GM23338 (cell line): ENCODE results near the gene SLC41A3. TPM values are rescaled to one million over a fixed set of nuclear protein-coding genes. Genes with fewer than 3 reads are reported as not detected.

Experiments used
- ATAC-seq: fragments of 200-7000 bp; cut with Tn5 transposase; 3 replicates; pipeline ENCODE4 v1.9.1; 2020
- DNase-seq: peaks from one replicate; pipeline ENCODE4 v3.0.0-alpha.2; 2015; ENCODE audit warnings: low spot score
- H2AFZ ChIP-seq: fragments of 200-600 bp; sonication (generic); 2 replicates; pipeline ENCODE4 v1.8.0; 2016; ENCODE audit warnings: antibody characterized with exemption, mild to moderate bottlenecking, moderate library complexity
- H3F3A ChIP-seq: fragments of 200-600 bp; sonication (generic); replicated peaks from 2 replicates; pipeline ENCODE4 v1.8.0; 2017; ENCODE audit warnings: antibody characterized with exemption, mixed run types, low read depth
- H3K27ac ChIP-seq: fragments of 200-600 bp; sonication (generic); 2 replicates; pipeline ENCODE4 v1.6.1; 2016; ENCODE audit warnings: low read depth
- H3K27me3 ChIP-seq: fragments of 200-600 bp; sonication (generic); 2 replicates; pipeline ENCODE4 v1.8.0; 2016; ENCODE audit warnings: mild to moderate bottlenecking, mixed run types, moderate library complexity; ENCODE audit not compliant: insufficient read depth
- H3K36me3 ChIP-seq: fragments of 200-600 bp; sonication (generic); 2 replicates; pipeline ENCODE4 v1.8.0; 2016; ENCODE audit warnings: mild to moderate bottlenecking; ENCODE audit not compliant: insufficient read depth
- H3K4me1 ChIP-seq: fragments of 200-600 bp; sonication (generic); 2 replicates; pipeline ENCODE4 v1.8.0; 2016; ENCODE audit warnings: mild to moderate bottlenecking, moderate library complexity; ENCODE audit not compliant: insufficient read depth
- H3K4me2 ChIP-seq: fragments of 200-600 bp; sonication (generic); 2 replicates; pipeline ENCODE4 v1.7.1; 2017; ENCODE audit warnings: mixed run types
- H3K4me3 ChIP-seq: fragments of 200-600 bp; sonication (generic); 2 replicates; pipeline ENCODE4 v1.6.1; 2016; ENCODE audit warnings: mixed run types
- H3K79me2 ChIP-seq: fragments of 200-600 bp; sonication (generic); replicated peaks from 2 replicates; pipeline ENCODE4 v1.8.0; 2017; ENCODE audit warnings: mild to moderate bottlenecking; ENCODE audit not compliant: insufficient read depth
- H3K9me2 ChIP-seq: fragments of 200-600 bp; sonication (generic); 2 replicates; pipeline ENCODE4 v1.8.0; 2017; ENCODE audit not compliant: insufficient read depth
- H4K20me1 ChIP-seq: fragments of 200-600 bp; sonication (generic); replicated peaks from 2 replicates; pipeline ENCODE4 v1.8.0; 2017; ENCODE audit warnings: mild to moderate bottlenecking; ENCODE audit not compliant: insufficient read depth
- H3K27ac Mint-ChIP-seq: 2 replicates; pipeline ENCODE4 v1.8.0; 2020; ENCODE audit warnings: inconsistent platforms, mild to moderate bottlenecking, moderate library complexity, mixed read lengths
- H3K27me3 Mint-ChIP-seq: 3 replicates; pipeline ENCODE4 v1.8.0; 2022; ENCODE audit warnings: low read depth, mild to moderate bottlenecking, moderate library complexity, mixed read lengths, inconsistent platforms; ENCODE audit not compliant: insufficient read depth, poor library complexity
- H3K36me3 Mint-ChIP-seq: 3 replicates; pipeline ENCODE4 v1.8.0; 2021; ENCODE audit warnings: low read depth, mild to moderate bottlenecking, inconsistent platforms, moderate library complexity, mixed read lengths
- H3K4me1 Mint-ChIP-seq: 3 replicates; pipeline ENCODE4 v1.8.0; 2020; ENCODE audit warnings: mild to moderate bottlenecking, inconsistent platforms, mixed read lengths
- H3K4me3 Mint-ChIP-seq: 3 replicates; pipeline ENCODE4 v1.8.0; 2021; ENCODE audit warnings: moderate library complexity, mild to moderate bottlenecking, inconsistent platforms, mixed read lengths
- H3K9me3 Mint-ChIP-seq: 3 replicates; pipeline ENCODE4 v1.8.0; 2020; ENCODE audit warnings: moderate library complexity, mild to moderate bottlenecking, inconsistent platforms, mixed read lengths
- ZNF114 ChIP-seq: fragments of 250-450 bp; sonication (Bioruptor Pico); IDR thresholded peaks from 2 replicates; pipeline ENCODE4 v1.5.0; 2020; ENCODE audit warnings: mild to moderate bottlenecking, moderate library complexity
- ZNF331 ChIP-seq: fragments of 250-450 bp; sonication (Bioruptor Pico); IDR thresholded peaks from 2 replicates; pipeline ENCODE4 v1.5.0; 2020; ENCODE audit warnings: low read depth, mild to moderate bottlenecking, moderate library complexity
- polyA plus RNA-seq: library from polyadenylated mRNA; unstranded; fragments of >200 nt; fragmentation: Nextera tagmentation; extraction: Ambion mirVana; gene quantifications from 2 replicates; pipeline ENCODE4 v1.2.1, GENCODE V29; 2016
- total RNA-seq: library from RNA; depleted of rRNA; stranded (reverse); fragments of >200 nt; shearing (Covaris generic); gene quantifications from 2 replicates; pipeline ENCODE4 v1.2.3, GENCODE V29; 2014
- TF ChIP-seq, protein P1 (sequence below): fragments of 250-450 bp; sonication (Bioruptor Pico); IDR thresholded peaks from 2 replicates; pipeline ENCODE4 v1.5.0; 2020; ENCODE audit warnings: mild to moderate bottlenecking, moderate library complexity
- TF ChIP-seq, protein P2 (sequence below): IDR thresholded peaks from one replicate; pipeline ENCODE4 v1.6.1; 2018; ENCODE audit warnings: antibody characterized with exemption; ENCODE audit not compliant: unreplicated experiment

SLC41A3 gene
- total and polyA plus RNA-seq, 2 experiments from 2014 or later: 12.1 to 29.8 TPM

DNA sequence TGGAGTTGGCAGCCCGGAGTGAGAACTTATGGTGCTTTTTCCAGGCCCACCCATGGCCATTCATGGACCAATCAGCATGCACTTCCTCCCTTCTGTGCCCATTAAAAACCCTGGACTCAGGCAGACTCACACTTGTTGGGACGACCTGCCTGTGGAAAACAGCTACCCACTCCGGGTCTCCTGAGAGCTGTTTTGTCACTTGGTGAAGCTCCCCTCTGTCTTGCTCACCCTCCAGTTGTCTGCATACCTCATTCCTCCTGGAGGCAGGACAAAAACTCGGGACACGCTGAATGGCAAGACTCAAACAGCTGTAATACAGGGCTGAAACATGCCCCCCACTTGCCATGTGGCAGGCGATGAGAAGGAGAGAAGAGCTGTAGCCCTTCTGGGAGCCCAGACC is 79.7 kb downstream of the SLC41A3 start (continued):
- TF ChIP-seq, protein P1, sequence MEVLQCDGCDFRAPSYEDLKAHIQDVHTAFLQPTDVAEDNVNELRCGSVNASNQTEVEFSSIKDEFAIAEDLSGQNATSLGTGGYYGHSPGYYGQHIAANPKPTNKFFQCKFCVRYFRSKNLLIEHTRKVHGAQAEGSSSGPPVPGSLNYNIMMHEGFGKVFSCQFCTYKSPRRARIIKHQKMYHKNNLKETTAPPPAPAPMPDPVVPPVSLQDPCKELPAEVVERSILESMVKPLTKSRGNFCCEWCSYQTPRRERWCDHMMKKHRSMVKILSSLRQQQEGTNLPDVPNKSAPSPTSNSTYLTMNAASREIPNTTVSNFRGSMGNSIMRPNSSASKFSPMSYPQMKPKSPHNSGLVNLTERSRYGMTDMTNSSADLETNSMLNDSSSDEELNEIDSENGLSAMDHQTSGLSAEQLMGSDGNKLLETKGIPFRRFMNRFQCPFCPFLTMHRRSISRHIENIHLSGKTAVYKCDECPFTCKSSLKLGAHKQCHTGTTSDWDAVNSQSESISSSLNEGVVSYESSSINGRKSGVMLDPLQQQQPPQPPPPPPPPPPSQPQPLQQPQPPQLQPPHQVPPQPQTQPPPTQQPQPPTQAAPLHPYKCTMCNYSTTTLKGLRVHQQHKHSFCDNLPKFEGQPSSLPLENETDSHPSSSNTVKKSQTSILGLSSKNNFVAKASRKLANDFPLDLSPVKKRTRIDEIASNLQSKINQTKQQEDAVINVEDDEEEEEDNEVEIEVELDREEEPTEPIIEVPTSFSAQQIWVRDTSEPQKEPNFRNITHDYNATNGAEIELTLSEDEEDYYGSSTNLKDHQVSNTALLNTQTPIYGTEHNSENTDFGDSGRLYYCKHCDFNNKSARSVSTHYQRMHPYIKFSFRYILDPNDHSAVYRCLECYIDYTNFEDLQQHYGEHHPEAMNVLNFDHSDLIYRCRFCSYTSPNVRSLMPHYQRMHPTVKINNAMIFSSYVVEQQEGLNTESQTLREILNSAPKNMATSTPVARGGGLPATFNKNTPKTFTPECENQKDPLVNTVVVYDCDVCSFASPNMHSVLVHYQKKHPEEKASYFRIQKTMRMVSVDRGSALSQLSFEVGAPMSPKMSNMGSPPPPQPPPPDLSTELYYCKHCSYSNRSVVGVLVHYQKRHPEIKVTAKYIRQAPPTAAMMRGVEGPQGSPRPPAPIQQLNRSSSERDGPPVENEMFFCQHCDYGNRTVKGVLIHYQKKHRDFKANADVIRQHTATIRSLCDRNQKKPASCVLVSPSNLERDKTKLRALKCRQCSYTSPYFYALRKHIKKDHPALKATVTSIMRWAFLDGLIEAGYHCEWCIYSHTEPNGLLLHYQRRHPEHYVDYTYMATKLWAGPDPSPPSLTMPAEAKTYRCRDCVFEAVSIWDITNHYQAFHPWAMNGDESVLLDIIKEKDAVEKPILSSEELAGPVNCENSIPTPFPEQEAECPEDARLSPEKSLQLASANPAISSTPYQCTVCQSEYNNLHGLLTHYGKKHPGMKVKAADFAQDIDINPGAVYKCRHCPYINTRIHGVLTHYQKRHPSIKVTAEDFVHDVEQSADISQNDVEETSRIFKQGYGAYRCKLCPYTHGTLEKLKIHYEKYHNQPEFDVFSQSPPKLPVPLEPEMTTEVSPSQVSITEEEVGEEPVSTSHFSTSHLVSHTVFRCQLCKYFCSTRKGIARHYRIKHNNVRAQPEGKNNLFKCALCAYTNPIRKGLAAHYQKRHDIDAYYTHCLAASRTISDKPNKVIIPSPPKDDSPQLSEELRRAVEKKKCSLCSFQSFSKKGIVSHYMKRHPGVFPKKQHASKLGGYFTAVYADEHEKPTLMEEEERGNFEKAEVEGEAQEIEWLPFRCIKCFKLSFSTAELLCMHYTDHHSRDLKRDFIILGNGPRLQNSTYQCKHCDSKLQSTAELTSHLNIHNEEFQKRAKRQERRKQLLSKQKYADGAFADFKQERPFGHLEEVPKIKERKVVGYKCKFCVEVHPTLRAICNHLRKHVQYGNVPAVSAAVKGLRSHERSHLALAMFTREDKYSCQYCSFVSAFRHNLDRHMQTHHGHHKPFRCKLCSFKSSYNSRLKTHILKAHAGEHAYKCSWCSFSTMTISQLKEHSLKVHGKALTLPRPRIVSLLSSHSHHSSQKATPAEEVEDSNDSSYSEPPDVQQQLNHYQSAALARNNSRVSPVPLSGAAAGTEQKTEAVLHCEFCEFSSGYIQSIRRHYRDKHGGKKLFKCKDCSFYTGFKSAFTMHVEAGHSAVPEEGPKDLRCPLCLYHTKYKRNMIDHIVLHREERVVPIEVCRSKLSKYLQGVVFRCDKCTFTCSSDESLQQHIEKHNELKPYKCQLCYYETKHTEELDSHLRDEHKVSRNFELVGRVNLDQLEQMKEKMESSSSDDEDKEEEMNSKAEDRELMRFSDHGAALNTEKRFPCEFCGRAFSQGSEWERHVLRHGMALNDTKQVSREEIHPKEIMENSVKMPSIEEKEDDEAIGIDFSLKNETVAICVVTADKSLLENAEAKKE (CRISPR knock-in tag): no peak
- TF ChIP-seq ZNF331: no peak

DNA sequence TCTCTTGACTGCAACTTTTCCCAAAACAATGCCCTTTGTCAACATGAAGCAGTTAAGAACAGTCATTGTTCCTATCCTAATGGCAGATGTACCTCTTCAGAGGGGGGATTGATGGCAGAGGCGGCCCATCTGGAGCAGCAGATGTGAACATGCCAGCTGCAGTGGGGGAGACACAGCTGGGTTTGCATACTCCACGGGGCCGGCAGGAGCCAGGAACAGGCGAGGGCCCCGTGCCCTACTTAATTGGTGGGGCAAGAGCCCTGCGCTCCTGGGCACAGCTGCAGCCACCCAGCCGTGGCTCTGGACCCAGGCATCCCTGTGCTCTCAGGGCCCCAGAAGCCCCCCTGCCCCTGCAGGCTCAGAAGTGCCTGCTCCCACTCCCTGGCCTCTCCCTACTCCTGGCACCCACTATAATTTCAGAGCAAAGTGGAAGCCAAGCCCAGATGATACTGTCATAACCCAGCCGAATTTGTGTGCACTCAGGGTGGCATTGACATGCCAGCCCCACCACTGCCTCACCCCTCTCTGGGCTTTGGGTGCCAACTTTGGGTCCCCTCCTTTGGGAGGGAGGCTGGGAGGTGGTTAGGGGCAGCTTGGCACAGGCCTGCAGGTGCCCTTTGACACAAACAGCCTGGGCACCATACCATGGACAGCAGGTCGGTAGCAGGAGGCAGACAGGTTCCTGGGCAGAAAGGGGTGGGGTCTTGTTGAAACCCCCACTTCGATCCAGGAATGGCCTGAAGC is 80.3 kb downstream of the SLC41A3 start:
- Mint-ChIP-seq H3K27me3 (no peaks in the 10 kb centered on the region), H3K27ac (no peak overlapping the region), H3K36me3 (peaks cover 3% of the 10 kb centered on the region; the same call in 1 of the 3 replicates), H3K9me3 (peaks cover 18% of the 10 kb centered on the region; the same call in 2 of the 3 replicates), H3K4me3 (no peak overlapping the region), H3K4me1 (no peaks in the 10 kb centered on the region)
- Histone ChIP-seq H3K36me3 (no peaks in the 10 kb centered on the region), H3K9me2 (peaks cover 5% of the 10 kb centered on the region; the same call in 1 of the 2 replicates), H3K4me2 (no peak overlapping the region), H3K27ac (no peak overlapping the region), H3K27me3 (no peaks in the 10 kb centered on the region), H3F3A (no peaks in the 10 kb centered on the region), H4K20me1 (no peaks in the 10 kb centered on the region), H3K4me3 (no peak overlapping the region), H3K79me2 (no peaks in the 10 kb centered on the region), H2AFZ (no peak overlapping the region), H3K4me1 (no peaks in the 10 kb centered on the region)
- no peak for ATAC-seq
- DNase-seq: no peak
- TF ChIP-seq ZNF331 (no peak), ZNF114 (CRISPR knock-in tag) (no peak)
- TF ChIP-seq, protein P1 (CRISPR knock-in tag): no peak
- TF ChIP-seq, protein P2, sequence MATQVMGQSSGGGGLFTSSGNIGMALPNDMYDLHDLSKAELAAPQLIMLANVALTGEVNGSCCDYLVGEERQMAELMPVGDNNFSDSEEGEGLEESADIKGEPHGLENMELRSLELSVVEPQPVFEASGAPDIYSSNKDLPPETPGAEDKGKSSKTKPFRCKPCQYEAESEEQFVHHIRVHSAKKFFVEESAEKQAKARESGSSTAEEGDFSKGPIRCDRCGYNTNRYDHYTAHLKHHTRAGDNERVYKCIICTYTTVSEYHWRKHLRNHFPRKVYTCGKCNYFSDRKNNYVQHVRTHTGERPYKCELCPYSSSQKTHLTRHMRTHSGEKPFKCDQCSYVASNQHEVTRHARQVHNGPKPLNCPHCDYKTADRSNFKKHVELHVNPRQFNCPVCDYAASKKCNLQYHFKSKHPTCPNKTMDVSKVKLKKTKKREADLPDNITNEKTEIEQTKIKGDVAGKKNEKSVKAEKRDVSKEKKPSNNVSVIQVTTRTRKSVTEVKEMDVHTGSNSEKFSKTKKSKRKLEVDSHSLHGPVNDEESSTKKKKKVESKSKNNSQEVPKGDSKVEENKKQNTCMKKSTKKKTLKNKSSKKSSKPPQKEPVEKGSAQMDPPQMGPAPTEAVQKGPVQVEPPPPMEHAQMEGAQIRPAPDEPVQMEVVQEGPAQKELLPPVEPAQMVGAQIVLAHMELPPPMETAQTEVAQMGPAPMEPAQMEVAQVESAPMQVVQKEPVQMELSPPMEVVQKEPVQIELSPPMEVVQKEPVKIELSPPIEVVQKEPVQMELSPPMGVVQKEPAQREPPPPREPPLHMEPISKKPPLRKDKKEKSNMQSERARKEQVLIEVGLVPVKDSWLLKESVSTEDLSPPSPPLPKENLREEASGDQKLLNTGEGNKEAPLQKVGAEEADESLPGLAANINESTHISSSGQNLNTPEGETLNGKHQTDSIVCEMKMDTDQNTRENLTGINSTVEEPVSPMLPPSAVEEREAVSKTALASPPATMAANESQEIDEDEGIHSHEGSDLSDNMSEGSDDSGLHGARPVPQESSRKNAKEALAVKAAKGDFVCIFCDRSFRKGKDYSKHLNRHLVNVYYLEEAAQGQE: no peak
